Neural cell (in vitro differentiated cells): Measurements from ENCODE around the gene SLX1A. TPM values are rescaled to one million over a fixed set of nuclear protein-coding genes. Genes with fewer than 3 reads are reported as not detected.

Experiments
- H2AFZ ChIP-seq: fragments of 200-600, 300-800 bp; sonication (generic), shearing (Covaris generic); 2 replicates; pipeline ENCODE4 v1.6.0; 2014; ENCODE audit warnings: low read depth, mild to moderate bottlenecking, antibody characterized with exemption, low read length, moderate library complexity
- H3F3A ChIP-seq: fragments of 200-600 bp; shearing (Covaris generic); 2 replicates; pipeline ENCODE4 v1.6.1; 2016; ENCODE audit warnings: mild to moderate bottlenecking, moderate library complexity, mixed read lengths, antibody characterized with exemption, low read length; ENCODE audit not compliant: insufficient read depth, poor library complexity, severe bottlenecking
- H3K27ac ChIP-seq: fragments of 200-600, 300-800 bp; sonication (generic), shearing (Covaris generic); 2 replicates; pipeline ENCODE4 v1.5.1; 2014; ENCODE audit warnings: mild to moderate bottlenecking, low read length, moderate library complexity
- H3K27me3 ChIP-seq: fragments of 300-800, 200-600 bp; sonication (generic), shearing (Covaris generic); 2 replicates; pipeline ENCODE4 v1.6.0; 2014; ENCODE audit warnings: mild to moderate bottlenecking, low read depth, low read length, moderate library complexity; ENCODE audit not compliant: insufficient read depth
- H3K36me3 ChIP-seq: fragments of 300-800, 200-600 bp; sonication (generic), shearing (Covaris generic); 2 replicates; pipeline ENCODE4 v1.5.1; 2014; ENCODE audit warnings: mild to moderate bottlenecking, antibody characterized with exemption, low read length, moderate library complexity; ENCODE audit not compliant: insufficient read depth
- H3K4me2 ChIP-seq: fragments of 300-800, 200-600 bp; sonication (generic), shearing (Covaris generic); 2 replicates; pipeline ENCODE4 v1.6.0; 2014; ENCODE audit warnings: mild to moderate bottlenecking, low read length
- H3K4me3 ChIP-seq: fragments of 300-800, 200-600 bp; sonication (generic), shearing (Covaris generic); 2 replicates; pipeline ENCODE4 v1.5.1; 2014; ENCODE audit warnings: mild to moderate bottlenecking, low read length, moderate library complexity
- H3K79me2 ChIP-seq: fragments of 200-600 bp; shearing (Covaris generic); replicated peaks from 2 replicates; pipeline ENCODE4 v1.6.0; 2014; ENCODE audit warnings: mild to moderate bottlenecking, low read length, moderate library complexity; ENCODE audit not compliant: insufficient read depth
- H3K9ac ChIP-seq: fragments of 300-800, 200-600 bp; sonication (generic), shearing (Covaris generic); 2 replicates; pipeline ENCODE4 v1.6.1; 2016; ENCODE audit warnings: mild to moderate bottlenecking, low read length, mixed read lengths
- H3K9me2 ChIP-seq: fragments of 200-600 bp; shearing (Covaris generic); 2 replicates; pipeline ENCODE4 v1.6.1; 2016; ENCODE audit warnings: mild to moderate bottlenecking, low read length, mixed read lengths; ENCODE audit not compliant: insufficient read depth
- H3K9me3 ChIP-seq: fragments of 200-600, 300-800 bp; sonication (generic), shearing (Covaris generic); 2 replicates; pipeline ENCODE4 v1.6.1; 2016; ENCODE audit warnings: mild to moderate bottlenecking, mixed run types, low read length, moderate library complexity, mixed read lengths
- H4K20me1 ChIP-seq: fragments of 200-600 bp; shearing (Covaris generic); 2 replicates; pipeline ENCODE4 v1.6.1; 2016; ENCODE audit warnings: mild to moderate bottlenecking, mixed run types; ENCODE audit not compliant: insufficient read depth
- CTCF ChIP-seq: fragments of 450-650 bp; IDR thresholded peaks from 2 replicates; pipeline ENCODE4 v1.5.1; 2014; ENCODE audit warnings: antibody characterized with exemption, mild to moderate bottlenecking, moderate library complexity; ENCODE audit not compliant: poor library complexity, severe bottlenecking
- EP300 ChIP-seq: fragments of 450-650 bp; conservative IDR thresholded peaks from 2 replicates; pipeline ENCODE4 v1.6.1; 2014; ENCODE audit warnings: antibody characterized with exemption, mild to moderate bottlenecking, moderate library complexity; ENCODE audit not compliant: poor library complexity, severe bottlenecking
- EZH2 ChIP-seq: fragments of 200-600, 300-800 bp; shearing (Covaris generic), sonication (generic); IDR thresholded peaks from 2 replicates; pipeline ENCODE4 v1.6.1; 2014; ENCODE audit warnings: antibody characterized with exemption, low read length, borderline replicate concordance, mild to moderate bottlenecking; ENCODE audit not compliant: insufficient read depth, poor library complexity, severe bottlenecking
- MXI1 ChIP-seq: fragments of 450-650 bp; conservative IDR thresholded peaks from 2 replicates; pipeline ENCODE4 v1.6.1; 2014; ENCODE audit warnings: antibody characterized with exemption, mild to moderate bottlenecking; ENCODE audit not compliant: poor library complexity, severe bottlenecking
- POLR2AphosphoS5 ChIP-seq: IDR thresholded peaks from 2 replicates; pipeline ENCODE4 v1.6.1; 2012
- RAD21 ChIP-seq: fragments of 450-650 bp; conservative IDR thresholded peaks from 2 replicates; pipeline ENCODE4 v1.6.1; 2014; ENCODE audit warnings: antibody characterized with exemption, mild to moderate bottlenecking, moderate library complexity
- REST ChIP-seq: IDR thresholded peaks from 2 replicates; pipeline ENCODE4 v1.6.1; 2012; ENCODE audit warnings: borderline replicate concordance
- SMC3 ChIP-seq: fragments of 450-650 bp; conservative IDR thresholded peaks from 2 replicates; pipeline ENCODE4 v1.6.1; 2014; ENCODE audit warnings: antibody characterized with exemption, mild to moderate bottlenecking, moderate library complexity; ENCODE audit not compliant: poor library complexity
- TAF1 ChIP-seq: IDR thresholded peaks from 2 replicates; pipeline ENCODE4 v1.6.1; 2012; ENCODE audit warnings: low read depth
- polyA plus RNA-seq: library from polyadenylated mRNA; depleted of rRNA; stranded (reverse); fragments of >200 nt; gene quantifications from 2 replicates; pipeline ENCODE4 v1.2.3, GENCODE V29; 2014

The SLX1A gene
- polyA plus RNA-seq, 1 donor from 2014 or later, result 22.8 TPM

- Histone ChIP-seq H3K9me2 (no peaks in the 10 kb centered on the region), H3K27ac (no peak overlapping the region), H3K9ac (no peak overlapping the region), H3K79me2 (no peaks in the 10 kb centered on the region), H3K27me3 (no peaks in the 10 kb centered on the region), H2AFZ (no peak overlapping the region), H3K4me2 (no peak overlapping the region), H3F3A (no peaks in the 10 kb centered on the region), H3K9me3 (no peaks in the 10 kb centered on the region), H4K20me1 (no peaks in the 10 kb centered on the region), H3K4me3 (no peak overlapping the region), H3K36me3 (no peaks in the 10 kb centered on the region)
- TF ChIP-seq EP300 (no peak), SMC3 (no peak), MXI1 (no peak), CTCF (no peak), REST (no peak), EZH2 (no peak), TAF1 (no peak), POLR2AphosphoS5 (no peak), RAD21 (no peak)
Observed at GRCh38 chr16:30145657-30146056, 48.0 kb upstream of the SLX1A start.

GRCh38 chr16:30147843-30148510 is 45.7 kb upstream of the SLX1A start:
- H3K27ac ChIP-seq, result no peak overlapping the region
- H3F3A ChIP-seq, result no peaks in the 10 kb centered on the region
- H2AFZ ChIP-seq, result no peak overlapping the region
- no peaks in the 10 kb centered on the region for H3K27me3 ChIP-seq
- no peaks in the 10 kb centered on the region for H3K36me3 ChIP-seq
- no peak overlapping the region for H3K4me2 ChIP-seq
- H3K4me3 ChIP-seq, result no peak overlapping the region
- H4K20me1 ChIP-seq, result no peaks in the 10 kb centered on the region
- H3K9me2 ChIP-seq, result no peaks in the 10 kb centered on the region
- no peak overlapping the region for H3K9ac ChIP-seq
- no peaks in the 10 kb centered on the region for H3K79me2 ChIP-seq
- TF ChIP-seq EZH2 (no peak), SMC3 (no peak), EP300 (no peak), TAF1 (no peak), CTCF (no peak), REST (no peak), MXI1 (no peak), RAD21 (no peak), POLR2AphosphoS5 (no peak)
- no peaks in the 10 kb centered on the region for H3K9me3 ChIP-seq
